Measurements from ENCODE around the gene MAGEF1.

Gene MAGEF1

GRCh38 chr3:184690192-184690883 lies 21.5 kb downstream of the MAGEF1 start:
- no peak for DNase-seq (ENCODE audit: low read depth in 4 of 4, low spot score in 1 of 4)

DNA sequence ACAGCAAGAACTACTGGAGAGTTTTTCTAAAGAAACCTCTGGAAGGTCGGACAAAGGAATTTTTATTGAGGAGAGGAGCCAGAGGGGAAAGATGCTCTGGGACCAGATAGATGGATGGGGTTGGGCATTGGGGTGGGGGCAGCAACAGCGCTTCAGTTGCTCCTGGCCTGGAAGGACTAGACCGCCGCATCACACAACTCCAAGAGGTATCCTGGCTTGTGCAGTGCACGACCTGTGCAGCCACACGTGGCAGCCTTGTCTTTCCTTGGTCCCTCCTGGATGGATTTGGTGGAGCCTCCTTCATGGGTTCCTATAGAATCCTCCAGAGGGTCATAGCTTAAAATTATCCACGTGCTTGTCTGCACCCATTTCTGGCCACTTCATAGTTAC lies 23.0 kb downstream of the MAGEF1 start:
- DNase-seq (ENCODE audit: low read depth in 4 of 4, low spot score in 1 of 4): no peak

- DNase-seq (ENCODE audit: low read depth in 4 of 4, low spot score in 1 of 4): no peak
Measured at GRCh38 chr3:184688251-184688881, 23.5 kb downstream of the MAGEF1 start.

- no peak for DNase-seq (ENCODE audit: low read depth in 4 of 4, low spot score in 1 of 4)
Measured at GRCh38 chr3:184687363-184688015, 24.4 kb downstream of the MAGEF1 start.

- no peak for DNase-seq (ENCODE audit: low read depth in 4 of 4, low spot score in 1 of 4)
Measured at GRCh38 chr3:184685646-184686045, 26.2 kb downstream of the MAGEF1 start.

DNA sequence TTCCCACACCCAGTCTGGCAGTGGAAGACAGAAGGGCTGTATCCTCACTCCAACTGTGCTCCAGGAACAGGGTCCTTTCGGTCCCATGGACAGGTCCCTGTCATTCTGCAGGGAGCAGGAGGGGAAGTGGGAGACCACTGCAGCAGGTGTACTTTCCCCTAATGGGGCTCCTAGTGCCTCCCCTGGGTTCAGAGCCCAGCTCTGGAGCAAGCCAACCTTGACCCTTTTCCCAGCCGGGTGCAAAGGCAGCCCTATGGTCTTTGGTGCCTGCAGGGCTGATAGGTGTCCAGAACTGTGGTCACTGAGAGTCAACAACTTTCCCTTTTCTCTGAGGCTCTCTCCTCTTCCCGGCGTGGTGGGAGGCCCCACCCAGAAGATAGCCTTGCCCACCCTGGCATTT lies 26.8 kb downstream of the MAGEF1 start:
- DNase-seq (ENCODE audit: low read depth in 4 of 4, low spot score in 1 of 4): no peak

DNA sequence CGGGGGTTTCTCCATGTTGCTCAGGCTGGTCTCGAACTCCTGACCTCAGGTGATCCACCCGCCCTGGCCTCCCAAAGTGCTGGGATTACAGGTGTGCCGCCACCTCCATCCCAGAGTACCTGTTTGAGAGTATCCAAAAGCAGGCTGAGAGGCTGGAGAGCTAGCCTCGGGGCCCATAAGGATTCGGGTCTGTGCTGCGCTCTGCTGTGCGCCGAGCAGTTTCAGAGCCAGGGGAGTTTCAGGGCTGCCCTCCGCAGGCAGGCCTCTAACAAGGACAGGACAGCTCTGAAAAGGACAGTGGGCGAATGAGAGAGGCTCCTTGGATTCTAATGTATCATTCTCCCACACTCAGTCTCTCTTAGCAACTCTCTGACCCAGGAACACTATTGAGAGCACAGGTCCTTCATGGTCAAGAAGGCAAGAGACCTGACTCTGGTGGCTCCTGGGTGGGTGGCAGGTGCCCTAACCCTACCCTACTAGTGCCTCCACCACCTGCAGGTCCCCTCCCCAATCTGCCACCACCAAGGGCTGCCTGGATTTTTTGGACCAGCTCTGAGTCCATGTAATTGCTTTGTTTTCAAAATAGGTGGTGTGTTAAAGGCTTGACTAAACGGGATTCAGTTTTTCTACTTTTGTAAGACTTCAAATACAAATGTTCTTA lies 27.8 kb downstream of the MAGEF1 start:
- no peak for DNase-seq (ENCODE audit: low read depth in 4 of 4, low spot score in 1 of 4)

DNA sequence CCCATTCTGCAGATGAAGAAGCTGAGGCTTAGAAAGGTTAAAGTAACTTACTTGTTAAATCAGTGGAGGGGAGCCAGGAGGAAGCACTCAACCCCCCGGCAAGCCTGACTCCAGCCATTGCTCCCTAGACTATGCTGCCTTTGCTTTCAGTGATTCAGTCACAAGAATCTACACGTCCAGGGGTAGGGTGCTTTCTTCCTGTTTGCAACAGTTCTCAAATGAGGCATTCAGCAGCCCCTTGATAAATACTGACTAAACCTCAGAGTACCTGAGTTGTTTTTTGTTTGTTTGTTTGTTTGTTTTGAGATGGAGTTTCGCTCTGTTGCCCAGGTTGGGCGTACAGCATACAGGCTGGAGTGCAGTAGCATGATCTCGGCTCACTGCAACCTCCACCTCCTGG lies 28.6 kb downstream of the MAGEF1 start:
- DNase-seq (ENCODE audit: low read depth in 4 of 4, low spot score in 1 of 4): no peak

- DNase-seq (ENCODE audit: low read depth in 4 of 4, low spot score in 1 of 4): no peak
Measured at GRCh38 chr3:184682671-184683070, 29.2 kb downstream of the MAGEF1 start.

DNA sequence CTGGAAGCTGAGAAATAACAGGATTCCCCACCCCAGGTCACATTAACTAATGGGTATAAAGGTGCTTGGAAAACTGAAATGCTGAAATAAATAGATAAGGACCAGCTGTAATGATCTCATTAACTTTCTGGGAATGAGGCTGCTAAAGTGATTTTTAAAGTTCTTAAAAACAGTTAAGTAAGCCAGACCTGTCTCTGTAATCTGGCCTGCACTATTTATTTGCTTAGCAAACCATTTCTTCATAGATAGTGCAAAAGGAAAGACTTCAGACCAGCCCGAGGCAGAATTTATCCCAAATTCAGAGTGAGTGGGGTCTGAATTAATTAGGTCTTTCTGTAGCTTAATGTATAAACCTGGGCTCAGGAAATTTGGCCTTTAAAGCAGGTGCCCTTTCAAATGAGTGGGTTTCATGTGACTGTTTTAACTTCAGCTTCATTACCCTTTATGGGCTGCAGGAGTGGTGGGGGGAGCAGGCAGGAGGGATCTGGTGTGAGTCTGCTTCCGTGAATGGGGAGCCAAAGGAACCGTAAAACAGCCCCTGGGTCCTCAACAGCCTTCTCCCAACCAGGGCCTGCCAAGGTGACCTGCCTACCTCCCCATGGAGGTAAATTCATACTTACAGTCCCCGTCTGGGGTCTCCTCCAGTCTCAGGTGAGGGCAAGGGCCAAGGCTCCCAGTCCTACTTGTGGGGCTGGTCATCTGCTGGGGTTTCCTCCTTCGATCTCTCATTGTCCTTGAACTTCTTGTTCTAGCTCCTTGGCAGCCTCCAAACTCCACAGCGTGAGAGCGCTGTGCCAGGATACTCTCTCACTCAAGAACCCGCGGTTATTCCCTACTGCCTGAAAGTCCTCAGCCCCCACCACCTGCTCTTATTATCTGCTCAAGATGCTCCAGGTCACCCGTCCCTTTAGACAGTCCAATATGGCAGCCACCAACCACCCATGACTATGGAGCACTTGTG lies 31.2 kb downstream of the MAGEF1 start:
- DNase-seq (ENCODE audit: low read depth in 4 of 4, low spot score in 1 of 4): no peak

- DNase-seq (ENCODE audit: low read depth in 4 of 4, low spot score in 1 of 4): no peak
Measured at GRCh38 chr3:184679056-184679816, 32.6 kb downstream of the MAGEF1 start.

DNA sequence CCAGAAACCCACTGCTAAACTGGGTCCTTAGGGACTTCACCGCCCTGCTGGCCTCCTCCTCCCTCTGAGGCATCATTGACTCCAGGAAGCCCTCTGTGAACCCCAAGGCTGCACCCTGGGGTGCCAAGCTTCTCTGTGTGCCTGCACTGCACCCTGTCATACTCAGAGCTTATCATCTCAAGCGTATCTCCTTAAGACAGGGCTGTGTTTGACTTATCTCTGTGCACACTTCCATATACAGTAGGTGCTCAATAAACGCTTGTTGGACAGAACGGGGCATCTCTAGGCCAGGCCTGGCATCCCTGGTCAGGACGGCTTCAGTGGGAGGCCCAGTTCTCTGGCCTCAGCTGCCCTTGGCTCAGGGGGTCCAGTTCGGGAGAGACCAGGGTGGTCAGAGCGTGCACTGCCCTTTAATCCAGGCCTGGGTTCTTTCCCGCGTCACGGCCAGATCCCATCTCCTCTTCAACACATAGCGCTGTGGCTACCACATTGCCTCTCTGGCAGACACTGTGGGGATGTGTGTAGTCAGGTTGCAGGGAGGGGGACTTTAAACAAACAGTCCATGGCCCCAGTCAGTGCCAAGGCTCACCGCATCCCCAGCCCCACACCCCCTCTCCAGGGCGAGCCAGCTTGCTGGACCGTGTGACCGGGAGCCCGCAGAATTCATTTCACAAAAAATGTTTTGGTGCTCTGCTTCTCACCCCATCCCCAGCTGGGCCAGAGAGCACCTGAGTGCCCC lies 33.4 kb downstream of the MAGEF1 start:
- DNase-seq (ENCODE audit: low read depth in 4 of 4, low spot score in 1 of 4): no peak

DNA sequence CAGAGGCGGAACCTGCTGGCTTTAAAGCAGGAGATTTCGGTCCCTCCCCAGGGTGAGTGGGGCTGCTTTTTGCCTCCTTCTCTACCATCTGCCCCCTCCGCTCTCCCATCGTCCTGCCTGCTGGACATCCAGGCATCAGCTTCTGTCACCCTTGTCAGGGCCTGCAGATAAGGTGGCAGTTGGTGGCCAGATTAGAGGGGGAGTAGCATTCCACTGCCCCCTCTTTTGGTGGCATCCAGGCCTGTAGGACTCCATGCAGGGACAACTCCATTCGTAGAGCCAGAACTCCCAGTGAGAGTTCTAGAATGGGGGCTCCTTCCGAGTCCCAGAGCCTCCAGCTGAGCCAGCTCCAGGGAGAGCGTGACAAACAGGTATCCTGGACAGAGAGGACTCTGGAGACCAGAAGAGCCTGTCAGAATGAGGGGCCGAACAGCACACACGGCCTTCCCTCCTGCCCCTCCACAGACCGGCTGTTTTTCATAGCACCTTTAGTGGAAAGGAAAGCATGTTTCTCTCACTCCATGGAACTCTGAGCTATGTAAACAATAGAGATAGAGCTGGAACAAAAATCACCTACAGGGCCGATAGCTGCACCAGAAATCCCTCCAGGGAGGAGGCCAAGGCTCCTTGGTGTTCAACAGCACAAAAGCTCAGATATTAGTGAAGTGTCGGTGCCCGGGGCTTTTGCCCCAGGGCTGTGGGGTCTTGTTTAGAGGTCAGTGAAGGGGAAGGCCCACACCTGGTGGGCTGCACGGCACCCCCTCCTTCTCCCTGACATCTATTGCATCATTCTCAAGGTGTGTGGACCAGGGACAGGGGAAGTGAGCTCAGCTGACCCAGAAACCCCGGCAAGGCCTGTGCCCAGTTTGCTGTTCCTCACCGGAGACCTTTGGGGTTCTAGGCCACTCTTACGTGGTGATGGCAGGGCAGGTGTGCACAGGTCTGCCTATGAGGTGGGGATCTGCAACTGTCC lies 34.2 kb downstream of the MAGEF1 start:
- no peak for DNase-seq (ENCODE audit: low read depth in 4 of 4, low spot score in 1 of 4)

- no peak for DNase-seq (ENCODE audit: low read depth in 4 of 4, low spot score in 1 of 4)
Measured at GRCh38 chr3:184676927-184677326, 34.9 kb downstream of the MAGEF1 start.

DNA sequence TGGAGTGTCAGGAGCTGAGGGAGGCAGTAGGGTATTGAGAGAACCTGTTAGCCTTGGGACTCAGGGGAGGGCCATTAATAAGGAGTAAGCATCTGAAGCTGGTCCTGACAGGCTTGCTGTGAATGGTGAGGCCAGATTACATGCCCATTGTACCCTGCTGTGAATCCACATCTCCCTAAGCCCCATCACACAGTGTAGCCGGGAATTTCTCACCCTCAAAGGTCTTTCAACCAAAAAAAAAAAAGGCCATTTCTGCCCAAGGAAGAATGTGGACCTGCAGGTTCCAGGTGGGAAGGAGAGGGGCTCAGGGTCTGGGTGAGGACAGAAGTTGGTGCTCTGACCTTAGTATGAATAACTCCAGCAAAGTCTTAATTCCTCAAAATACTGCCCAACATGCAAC lies 37.2 kb downstream of the MAGEF1 start:
- DNase-seq (ENCODE audit: low read depth in 4 of 4, low spot score in 1 of 4): no peak

- no peak for DNase-seq (ENCODE audit: low read depth in 4 of 4, low spot score in 1 of 4)
Measured at GRCh38 chr3:184672977-184673870, 38.6 kb downstream of the MAGEF1 start.

- no peak for DNase-seq (ENCODE audit: low read depth in 4 of 4, low spot score in 1 of 4)
Measured at GRCh38 chr3:184672335-184672734, 39.5 kb downstream of the MAGEF1 start.

All from stimulated activated CD4-positive, alpha-beta T cell treated with anti-CD3 and anti-CD28 coated beads, Interleukin-1b, Interleukin-23, amount 100 ng/mL, for 24 hours (primary cell).